Fibroblast of pulmonary artery (primary cell): ENCODE results near the gene TNS3.
A peak's percentile ranks its signal among the peaks of the same experiment; 100 is the strongest.

Experiments used
- DNase-seq: peaks from one replicate; pipeline ENCODE4 v3.0.0-alpha.2; 2010; ENCODE audit warnings: low read depth
- H3K4me3 ChIP-seq: replicated peaks from 2 replicates; pipeline ENCODE4 v1.5.1; 2011; ENCODE audit warnings: low read depth, mild to moderate bottlenecking, control low read depth, low read length, moderate library complexity
- TF ChIP-seq, protein P1 (sequence below): IDR thresholded peaks from 2 replicates; pipeline ENCODE4 v1.5.1; 2011; ENCODE audit warnings: mild to moderate bottlenecking, control low read depth, low read length, inconsistent platforms; ENCODE audit errors: missing control alignments

Gene TNS3

GRCh38 chr7:47271749-47272148, 310.2 kb downstream of the TNS3 start:
- TF ChIP-seq, protein P1, sequence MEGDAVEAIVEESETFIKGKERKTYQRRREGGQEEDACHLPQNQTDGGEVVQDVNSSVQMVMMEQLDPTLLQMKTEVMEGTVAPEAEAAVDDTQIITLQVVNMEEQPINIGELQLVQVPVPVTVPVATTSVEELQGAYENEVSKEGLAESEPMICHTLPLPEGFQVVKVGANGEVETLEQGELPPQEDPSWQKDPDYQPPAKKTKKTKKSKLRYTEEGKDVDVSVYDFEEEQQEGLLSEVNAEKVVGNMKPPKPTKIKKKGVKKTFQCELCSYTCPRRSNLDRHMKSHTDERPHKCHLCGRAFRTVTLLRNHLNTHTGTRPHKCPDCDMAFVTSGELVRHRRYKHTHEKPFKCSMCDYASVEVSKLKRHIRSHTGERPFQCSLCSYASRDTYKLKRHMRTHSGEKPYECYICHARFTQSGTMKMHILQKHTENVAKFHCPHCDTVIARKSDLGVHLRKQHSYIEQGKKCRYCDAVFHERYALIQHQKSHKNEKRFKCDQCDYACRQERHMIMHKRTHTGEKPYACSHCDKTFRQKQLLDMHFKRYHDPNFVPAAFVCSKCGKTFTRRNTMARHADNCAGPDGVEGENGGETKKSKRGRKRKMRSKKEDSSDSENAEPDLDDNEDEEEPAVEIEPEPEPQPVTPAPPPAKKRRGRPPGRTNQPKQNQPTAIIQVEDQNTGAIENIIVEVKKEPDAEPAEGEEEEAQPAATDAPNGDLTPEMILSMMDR, result no peak
- peak; percentile 12 for DNase-seq
- H3K4me3 ChIP-seq, result no peak overlapping the region

DNA sequence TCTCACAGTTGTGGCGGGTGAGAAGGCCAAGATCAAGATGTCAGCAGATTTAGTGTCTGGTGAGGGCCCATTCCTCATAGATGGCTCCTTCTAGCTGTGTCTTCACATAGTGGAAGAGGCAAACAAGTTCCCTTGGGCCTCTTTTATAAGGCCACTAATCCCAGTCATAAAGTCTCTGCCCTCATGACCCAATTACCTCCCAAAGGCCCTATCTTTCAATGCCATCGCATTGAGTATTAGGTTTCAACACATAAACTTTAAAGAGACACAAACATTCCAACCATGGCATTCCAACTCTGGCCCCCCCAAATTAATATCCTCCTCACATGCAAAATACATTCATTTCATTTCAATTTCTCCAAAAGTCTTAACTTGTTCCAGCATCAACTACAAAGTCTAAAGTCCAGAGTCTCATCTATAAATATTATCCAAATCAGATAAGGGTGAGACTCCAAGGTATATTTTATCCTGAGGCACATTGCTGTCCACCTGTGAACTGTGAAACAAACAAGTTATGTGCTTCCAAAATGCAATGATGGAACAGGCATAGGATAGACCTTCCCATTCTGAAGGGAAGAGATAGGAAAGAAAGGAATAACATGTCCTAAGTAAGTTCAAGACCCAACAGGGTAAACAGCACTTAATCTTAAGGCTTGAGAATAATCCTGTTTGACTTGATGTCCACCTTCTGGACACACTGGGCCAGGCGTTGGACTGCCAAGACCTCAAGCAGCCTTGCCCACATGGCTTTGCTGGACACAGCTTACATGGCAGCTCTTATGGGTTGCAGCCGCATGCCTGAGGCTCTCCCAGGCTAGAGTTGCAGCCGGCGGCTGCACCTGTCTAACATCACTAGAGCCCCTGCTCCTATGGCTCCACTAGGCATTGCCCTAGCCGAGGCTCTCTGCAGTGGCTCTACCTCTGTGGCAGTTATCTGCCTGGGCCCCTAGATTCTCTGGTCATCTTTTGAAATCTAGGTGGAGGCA, 312.8 kb downstream of the TNS3 start:
- DNase-seq, result no peak
- TF ChIP-seq, protein P1, result no peak
- no peak overlapping the region for H3K4me3 ChIP-seq

- H3K4me3 ChIP-seq, result no peak overlapping the region
- TF ChIP-seq, protein P1, result no peak
- DNase-seq, result no peak
Measured at GRCh38 chr7:47267346-47267745, 314.6 kb downstream of the TNS3 start.

GRCh38 chr7:47266799-47267198, 315.1 kb downstream of the TNS3 start:
- no peak for DNase-seq
- TF ChIP-seq, protein P1, result no peak
- H3K4me3 ChIP-seq, result no peak overlapping the region

DNA sequence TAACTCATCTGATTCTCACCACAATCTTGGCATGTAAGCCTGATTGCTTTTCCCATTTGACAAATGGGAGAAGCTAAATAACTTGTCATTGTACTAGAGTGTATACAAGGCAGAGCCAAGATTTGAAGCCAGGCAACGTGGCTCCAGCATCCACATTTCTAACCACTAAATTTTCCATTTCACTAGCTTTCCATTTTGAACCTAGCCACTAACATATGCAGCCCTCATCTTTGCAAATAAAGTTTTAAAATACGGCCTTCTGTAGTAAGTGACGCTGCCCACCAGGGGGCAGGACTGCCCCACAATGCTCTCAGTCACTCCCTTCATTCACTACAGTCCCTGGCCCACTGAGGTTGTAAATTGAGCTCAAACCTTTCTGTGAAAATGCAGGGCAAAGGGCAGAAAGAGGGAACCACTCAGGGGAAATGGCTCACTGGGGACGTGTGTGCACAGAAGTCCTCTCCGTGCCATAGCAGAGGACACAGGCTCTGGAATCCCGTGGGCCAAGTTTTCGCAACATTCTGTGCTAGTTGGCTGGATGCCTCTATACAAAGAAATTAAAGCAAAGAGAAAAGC, 315.7 kb downstream of the TNS3 start:
- DNase-seq, result peak; percentile 85
- TF ChIP-seq, protein P1, result peak; percentile 92
- no peak overlapping the region for H3K4me3 ChIP-seq

DNA sequence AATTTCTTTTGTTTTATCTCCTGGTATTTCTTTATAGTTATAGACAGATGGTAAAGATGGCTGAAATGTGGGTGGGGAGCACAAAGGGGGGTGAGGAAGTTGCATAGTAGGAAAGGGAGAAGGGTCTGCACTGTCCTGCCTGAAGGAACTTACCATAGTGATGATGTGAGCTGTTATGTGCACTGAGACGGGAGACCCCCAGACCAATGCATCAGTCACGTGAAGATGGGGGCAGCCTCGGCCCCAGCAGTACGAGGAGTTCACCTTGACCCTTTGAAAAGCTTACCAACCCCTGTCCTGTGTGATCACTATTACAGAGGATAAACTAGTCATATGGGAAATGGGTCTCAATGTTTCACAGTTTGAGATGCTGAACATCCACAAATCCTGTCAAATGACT, 316.3 kb downstream of the TNS3 start:
- H3K4me3 ChIP-seq, result no peak overlapping the region
- TF ChIP-seq, protein P1, result no peak
- no peak for DNase-seq
